Prostate gland (tissue), 2 donors: ENCODE data around the gene ZNF225.

Experiments
- CTCF ChIP-seq, 4 experiments: fragments of 200-600 bp in 2 of 4; fragments of 450-650 bp in 2 of 4; sonication (generic) in 2 of 4; IDR thresholded peaks; 1 replicate in 3 of 4; 2 replicates in 1 of 4; pipeline ENCODE4 v1.5.1; 2016 to 2019; ENCODE audit warnings: antibody characterized with exemption in 4 of 4, mild to moderate bottlenecking in 2 of 4, moderate library complexity in 2 of 4
- POLR2A ChIP-seq: fragments of 450-650 bp; IDR thresholded peaks from one replicate; pipeline ENCODE4 v1.6.1; 2016; ENCODE audit warnings: antibody characterized with exemption, mild to moderate bottlenecking
- POLR2AphosphoS5 ChIP-seq: sonication (generic); formaldehyde crosslinking; IDR thresholded peaks from one replicate; pipeline ENCODE4 v1.6.1; 2017; ENCODE audit warnings: antibody characterized with exemption

GRCh38 chr19:44163789-44164188, 50.6 kb downstream of the ZNF225 start:
- TF ChIP-seq CTCF (IDR thresholded peaks at IDR 0.05) (no peak), POLR2A (no peak), POLR2AphosphoS5 (no peak)
